Osteoblast (primary cell): Measurements from ENCODE around the gene IQSEC2. TPM values are rescaled to one million over a fixed set of nuclear protein-coding genes. Genes with fewer than 3 reads are reported as not detected.

Source experiments
- DNase-seq: peaks from one replicate; pipeline ENCODE4 v3.0.0; 2011; ENCODE audit warnings: low spot score, mixed read lengths; ENCODE audit not compliant: insufficient read length; ENCODE audit errors: missing footprints
- H2AFZ ChIP-seq: 2 replicates; pipeline ENCODE4 v1.6.0; 2011; ENCODE audit warnings: mild to moderate bottlenecking, low read length
- H3K27ac ChIP-seq: 2 replicates; pipeline ENCODE4 v1.5.1; 2011; ENCODE audit warnings: mild to moderate bottlenecking, low read depth, low read length, moderate library complexity
- H3K27me3 ChIP-seq: 2 replicates; pipeline ENCODE4 v1.6.0; 2012; ENCODE audit warnings: mild to moderate bottlenecking, control low read depth, inconsistent platforms, low read length, moderate library complexity; ENCODE audit not compliant: insufficient read depth
- H3K36me3 ChIP-seq: 2 replicates; pipeline ENCODE4 v1.5.1; 2011; ENCODE audit warnings: mild to moderate bottlenecking, low read length, control low read depth, moderate library complexity; ENCODE audit not compliant: insufficient read depth
- H3K4me1 ChIP-seq: 2 replicates; pipeline ENCODE4 v1.5.1; 2011; ENCODE audit warnings: mild to moderate bottlenecking, low read length, control low read depth, moderate library complexity; ENCODE audit not compliant: insufficient read depth
- H3K4me2 ChIP-seq: 2 replicates; pipeline ENCODE4 v1.6.0; 2011; ENCODE audit warnings: mild to moderate bottlenecking, low read length; ENCODE audit not compliant: insufficient read depth
- H3K4me3 ChIP-seq: fragments of 200-600 bp; sonication (generic); 3 replicates; pipeline ENCODE4 v1.5.1; 2012; ENCODE audit warnings: mild to moderate bottlenecking, low read length, inconsistent platforms; ENCODE audit not compliant: insufficient read depth
- H3K79me2 ChIP-seq: 2 replicates; pipeline ENCODE4 v1.6.0; 2012; ENCODE audit warnings: mild to moderate bottlenecking, low read length, control low read depth, inconsistent platforms; ENCODE audit not compliant: insufficient read depth
- H3K9me3 ChIP-seq: 2 replicates; pipeline ENCODE4 v1.5.1; 2011; ENCODE audit warnings: low read depth, low read length, control low read depth
- H4K20me1 ChIP-seq: 2 replicates; pipeline ENCODE4 v1.6.0; 2012; ENCODE audit warnings: mild to moderate bottlenecking, low read length, control low read depth; ENCODE audit not compliant: insufficient read depth
- total RNA-seq: library from RNA; depleted of rRNA; stranded (reverse); fragments of >200 nt; gene quantifications from 2 replicates; pipeline ENCODE4 v1.2.3, GENCODE V29; 2012
- TF ChIP-seq, protein P1 (sequence below): IDR thresholded peaks from 2 replicates; pipeline ENCODE4 v1.5.1; 2011; ENCODE audit warnings: mild to moderate bottlenecking, low read depth, low read length, moderate library complexity; ENCODE audit errors: extremely low read depth

IQSEC2 gene
- total RNA-seq, 1 donor, result 10.1 TPM

DNA sequence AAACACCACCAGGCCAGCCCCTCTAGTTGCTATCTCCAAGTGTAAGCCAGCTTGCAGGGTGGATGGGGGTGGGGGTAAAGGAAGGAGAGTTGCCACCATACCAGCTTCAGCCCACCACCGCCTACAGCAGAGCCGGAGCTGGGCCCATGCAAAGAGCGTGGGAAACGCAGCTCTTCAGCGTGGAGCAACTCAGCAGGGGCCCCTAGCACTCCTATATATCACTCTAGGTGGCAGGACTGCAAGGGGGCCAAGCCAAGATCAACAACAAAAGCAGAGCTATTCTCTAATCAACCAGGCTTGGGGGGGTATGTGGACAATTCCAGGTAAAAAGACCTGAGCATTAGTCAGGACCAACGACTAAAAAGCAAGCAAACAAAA lies 35.5 kb upstream of the IQSEC2 start:
- Histone ChIP-seq H3K4me1 (peaks cover 20% of the 10 kb centered on the region), H3K79me2 (no peaks in the 10 kb centered on the region), H3K9me3 (no peaks in the 10 kb centered on the region), H3K36me3 (no peaks in the 10 kb centered on the region), H4K20me1 (peaks cover 9% of the 10 kb centered on the region), H3K27me3 (peaks cover 42% of the 10 kb centered on the region), H3K4me2 (no peak overlapping the region), H3K27ac (no peak overlapping the region), H3K4me3 (no peak overlapping the region), H2AFZ (no peak overlapping the region)
- TF ChIP-seq, protein P1, sequence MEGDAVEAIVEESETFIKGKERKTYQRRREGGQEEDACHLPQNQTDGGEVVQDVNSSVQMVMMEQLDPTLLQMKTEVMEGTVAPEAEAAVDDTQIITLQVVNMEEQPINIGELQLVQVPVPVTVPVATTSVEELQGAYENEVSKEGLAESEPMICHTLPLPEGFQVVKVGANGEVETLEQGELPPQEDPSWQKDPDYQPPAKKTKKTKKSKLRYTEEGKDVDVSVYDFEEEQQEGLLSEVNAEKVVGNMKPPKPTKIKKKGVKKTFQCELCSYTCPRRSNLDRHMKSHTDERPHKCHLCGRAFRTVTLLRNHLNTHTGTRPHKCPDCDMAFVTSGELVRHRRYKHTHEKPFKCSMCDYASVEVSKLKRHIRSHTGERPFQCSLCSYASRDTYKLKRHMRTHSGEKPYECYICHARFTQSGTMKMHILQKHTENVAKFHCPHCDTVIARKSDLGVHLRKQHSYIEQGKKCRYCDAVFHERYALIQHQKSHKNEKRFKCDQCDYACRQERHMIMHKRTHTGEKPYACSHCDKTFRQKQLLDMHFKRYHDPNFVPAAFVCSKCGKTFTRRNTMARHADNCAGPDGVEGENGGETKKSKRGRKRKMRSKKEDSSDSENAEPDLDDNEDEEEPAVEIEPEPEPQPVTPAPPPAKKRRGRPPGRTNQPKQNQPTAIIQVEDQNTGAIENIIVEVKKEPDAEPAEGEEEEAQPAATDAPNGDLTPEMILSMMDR, result no peak
- DNase-seq, result no peak

DNA sequence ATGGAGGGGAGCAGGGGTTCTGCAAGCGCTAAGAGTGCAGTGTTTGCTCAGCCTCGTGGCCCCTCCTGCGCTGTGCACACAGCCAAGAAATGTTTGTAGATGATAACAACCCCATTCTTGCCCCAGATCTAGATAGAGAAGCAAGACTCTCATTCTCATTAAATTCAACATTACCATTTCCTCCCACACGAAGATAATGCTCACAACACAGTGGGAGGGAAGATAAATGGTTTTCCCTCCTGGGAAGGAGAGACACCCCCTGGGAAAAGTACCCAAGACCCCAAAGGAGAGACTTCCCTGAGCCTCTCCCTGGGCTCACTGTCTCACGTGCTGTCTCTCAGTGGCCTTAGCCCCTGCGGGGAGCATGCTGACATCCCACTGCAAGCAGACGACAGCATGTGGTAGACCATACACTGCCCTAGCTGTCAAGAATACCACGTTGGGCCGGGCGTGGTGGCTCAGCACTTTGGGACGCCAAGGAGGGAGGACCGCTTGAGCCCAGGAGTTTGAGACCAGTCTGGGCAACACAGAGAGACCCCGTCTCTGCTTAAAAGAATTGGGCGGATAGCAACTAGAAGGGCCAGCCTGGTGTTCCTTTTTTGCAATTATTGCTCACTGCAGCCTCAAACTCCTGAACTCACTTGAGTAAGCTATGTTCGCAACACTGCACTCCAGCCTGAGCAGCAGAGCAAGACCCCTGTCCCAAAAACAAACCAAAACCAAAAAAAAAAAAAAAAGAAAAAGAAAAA lies 34.9 kb upstream of the IQSEC2 start:
- TF ChIP-seq, protein P1, result no peak

DNA sequence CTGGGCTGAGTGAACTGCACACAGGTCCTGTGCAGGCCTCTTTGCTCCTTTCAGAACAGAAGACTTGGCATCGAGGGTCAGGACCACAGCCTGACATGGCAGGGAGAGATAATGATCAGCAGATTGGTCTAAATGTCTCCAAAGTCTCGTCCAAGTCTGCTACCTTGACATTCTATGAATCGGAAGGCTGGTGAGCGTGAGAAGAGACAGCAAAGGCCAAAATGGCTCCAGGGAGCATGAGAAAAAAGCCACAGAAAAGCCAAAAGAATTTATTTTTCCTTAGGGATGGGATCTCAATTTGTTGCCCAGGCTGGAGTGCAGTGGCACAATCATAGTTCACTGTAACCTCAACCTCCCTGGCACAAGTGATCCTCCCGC lies 32.3 kb upstream of the IQSEC2 start:
- peak overlapping the region; percentile 41 for H3K4me2 ChIP-seq
- H3K27me3 ChIP-seq, result peaks cover 19% of the 10 kb centered on the region
- H3K9me3 ChIP-seq, result no peaks in the 10 kb centered on the region
- peak overlapping the region; percentile 65 for H3K27ac ChIP-seq
- H3K79me2 ChIP-seq, result no peaks in the 10 kb centered on the region
- H2AFZ ChIP-seq, result peak overlapping the region; percentile 33
- TF ChIP-seq, protein P1, result no peak
- peaks cover 10% of the 10 kb centered on the region for H4K20me1 ChIP-seq
- peaks cover 14% of the 10 kb centered on the region for H3K4me1 ChIP-seq
- H3K36me3 ChIP-seq, result no peaks in the 10 kb centered on the region
- no peak for DNase-seq
- H3K4me3 ChIP-seq, result no peak overlapping the region

More for the DNA sequence above, 34.9 kb upstream of the IQSEC2 start:
- Histone ChIP-seq H3K79me2 (no peaks in the 10 kb centered on the region), H3K4me1 (peaks cover 20% of the 10 kb centered on the region), H3K9me3 (no peaks in the 10 kb centered on the region), H2AFZ (no peak overlapping the region), H3K4me2 (no peak overlapping the region), H4K20me1 (peaks cover 9% of the 10 kb centered on the region), H3K27me3 (peaks cover 37% of the 10 kb centered on the region), H3K4me3 (no peak overlapping the region), H3K27ac (no peak overlapping the region), H3K36me3 (no peaks in the 10 kb centered on the region)
- no peak for DNase-seq

DNA sequence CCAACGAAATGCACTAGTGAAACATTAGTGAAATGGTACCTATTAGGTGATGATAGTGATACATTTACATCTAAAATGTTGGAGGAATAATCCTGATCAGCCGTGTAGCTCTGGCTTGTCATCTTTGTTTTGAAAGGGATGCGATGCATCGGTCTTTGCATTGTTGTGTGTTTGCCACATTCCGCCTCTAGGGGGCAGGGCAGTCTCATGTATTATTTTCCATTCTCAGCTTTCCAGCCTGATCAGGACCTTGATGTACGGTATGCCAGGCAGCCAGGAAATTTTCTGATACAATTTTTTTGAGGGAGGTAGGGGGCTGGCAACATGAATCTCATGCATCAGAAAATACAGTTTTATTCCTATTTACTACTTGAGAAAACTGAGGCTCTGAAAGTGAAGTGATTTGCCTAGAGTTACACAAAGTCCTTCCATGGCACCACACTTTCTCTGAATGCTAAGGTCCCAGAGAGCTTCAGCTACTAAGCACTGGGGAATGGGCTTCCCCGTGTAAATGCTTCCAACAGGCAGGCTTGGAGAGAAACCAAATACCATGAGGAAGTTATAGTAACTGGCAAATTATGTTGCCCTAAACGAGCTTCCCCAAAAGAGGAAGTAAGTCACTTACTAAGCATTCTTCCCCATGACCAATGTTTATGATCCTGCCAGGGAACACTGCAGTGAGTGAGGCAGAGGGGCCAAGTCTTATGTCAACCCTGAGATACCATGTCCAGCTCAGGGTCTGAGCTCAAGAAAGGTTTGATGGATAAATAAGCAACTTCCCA lies 31.8 kb upstream of the IQSEC2 start:
- Histone ChIP-seq H3K27me3 (peaks cover 13% of the 10 kb centered on the region), H3K9me3 (no peaks in the 10 kb centered on the region), H3K79me2 (no peaks in the 10 kb centered on the region), H3K36me3 (no peaks in the 10 kb centered on the region), H3K27ac (peak overlapping the region; percentile 65), H3K4me3 (no peak overlapping the region), H3K4me2 (peak overlapping the region; percentile 41), H3K4me1 (peaks cover 14% of the 10 kb centered on the region), H4K20me1 (peaks cover 7% of the 10 kb centered on the region), H2AFZ (peak overlapping the region; percentile 59)
- DNase-seq, result peak; percentile 91
- TF ChIP-seq, protein P1, result peak; percentile 89
